Thyroid gland (tissue), 4 donors: ENCODE results near the gene KCNE4.

Source experiments
- POLR2A ChIP-seq, 2 donors: fragments of 450-650 bp; IDR thresholded peaks; one replicate each; pipeline ENCODE4 v1.6.1; 2017; ENCODE audit warnings: antibody characterized with exemption in 2 of 2, mild to moderate bottlenecking in 2 of 2, moderate library complexity in 1 of 2
- TF ChIP-seq, protein P1 (sequence below), 6 experiments: fragments of 200-600 bp in 3 of 6; fragments of 450-650 bp in 3 of 6; sonication (generic) in 3 of 6; IDR thresholded peaks; one replicate each; pipeline ENCODE4 v1.5.1; 2016 to 2019; ENCODE audit warnings: antibody characterized with exemption in 6 of 6, mild to moderate bottlenecking in 2 of 6, inconsistent platforms in 1 of 6, moderate library complexity in 1 of 6

DNA sequence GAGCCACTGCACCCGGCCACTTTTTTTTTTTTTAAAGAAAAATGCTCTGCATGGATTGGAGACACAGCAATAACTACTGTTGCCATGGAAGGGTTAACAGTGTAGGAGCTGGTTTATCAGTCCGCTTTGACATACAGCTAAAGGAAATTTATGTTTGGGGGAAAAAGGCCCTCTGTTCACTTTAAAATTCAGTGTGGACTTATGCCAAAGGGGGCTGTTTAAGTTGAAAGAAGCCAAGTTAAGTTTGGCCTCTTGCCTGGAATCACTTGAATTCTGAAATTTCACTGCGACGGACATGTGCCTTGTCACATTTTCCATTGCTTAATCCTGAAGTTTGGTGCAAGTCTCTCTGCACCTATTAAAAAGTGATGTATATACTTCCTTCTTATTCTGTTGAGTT, 3.1 kb downstream of the KCNE4 start:
- TF ChIP-seq POLR2A (IDR thresholded peaks at IDR 0.05), result no peak
- TF ChIP-seq, protein P1, sequence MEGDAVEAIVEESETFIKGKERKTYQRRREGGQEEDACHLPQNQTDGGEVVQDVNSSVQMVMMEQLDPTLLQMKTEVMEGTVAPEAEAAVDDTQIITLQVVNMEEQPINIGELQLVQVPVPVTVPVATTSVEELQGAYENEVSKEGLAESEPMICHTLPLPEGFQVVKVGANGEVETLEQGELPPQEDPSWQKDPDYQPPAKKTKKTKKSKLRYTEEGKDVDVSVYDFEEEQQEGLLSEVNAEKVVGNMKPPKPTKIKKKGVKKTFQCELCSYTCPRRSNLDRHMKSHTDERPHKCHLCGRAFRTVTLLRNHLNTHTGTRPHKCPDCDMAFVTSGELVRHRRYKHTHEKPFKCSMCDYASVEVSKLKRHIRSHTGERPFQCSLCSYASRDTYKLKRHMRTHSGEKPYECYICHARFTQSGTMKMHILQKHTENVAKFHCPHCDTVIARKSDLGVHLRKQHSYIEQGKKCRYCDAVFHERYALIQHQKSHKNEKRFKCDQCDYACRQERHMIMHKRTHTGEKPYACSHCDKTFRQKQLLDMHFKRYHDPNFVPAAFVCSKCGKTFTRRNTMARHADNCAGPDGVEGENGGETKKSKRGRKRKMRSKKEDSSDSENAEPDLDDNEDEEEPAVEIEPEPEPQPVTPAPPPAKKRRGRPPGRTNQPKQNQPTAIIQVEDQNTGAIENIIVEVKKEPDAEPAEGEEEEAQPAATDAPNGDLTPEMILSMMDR (IDR thresholded peaks at IDR 0.05), result no peak
